Liver (tissue), 9 donors: ENCODE data around the gene NR2F2. TPM values are rescaled to one million over a fixed set of nuclear protein-coding genes. Genes with fewer than 3 reads are reported as not detected.

ENCODE experiments used
- DNase-seq: peaks from one replicate; pipeline ENCODE4 v3.0.0-alpha.2; 2017; ENCODE audit warnings: low spot score
- H3K27ac ChIP-seq, 2 donors: one replicate each; pipeline ENCODE4 v1.7.0; 2013; ENCODE audit warnings: inconsistent platforms in 2 of 2, low read length in 2 of 2, control low read depth in 1 of 2, low read depth in 1 of 2, mild to moderate bottlenecking in 1 of 2
- H3K27me3 ChIP-seq, 4 donors: one replicate each; pipeline versions ENCODE4 v1.6.1 to v1.7.0; 2013; ENCODE audit warnings: low read length in 3 of 4, inconsistent platforms in 1 of 4, mild to moderate bottlenecking in 1 of 4, moderate library complexity in 1 of 4; ENCODE audit not compliant: control insufficient read depth in 4 of 4, insufficient read depth in 4 of 4
- H3K36me3 ChIP-seq, 4 donors: one replicate each; pipeline versions ENCODE4 v1.6.1 to v1.7.0; 2013; ENCODE audit warnings: low read length in 3 of 4, mild to moderate bottlenecking in 3 of 4, low read depth in 1 of 4, moderate library complexity in 1 of 4; ENCODE audit not compliant: control insufficient read depth in 4 of 4, insufficient read depth in 3 of 4
- H3K4me1 ChIP-seq, 4 donors: one replicate each; pipeline versions ENCODE4 v1.6.1 to v1.7.0; 2013; ENCODE audit warnings: low read length in 3 of 4, mild to moderate bottlenecking in 3 of 4, moderate library complexity in 1 of 4; ENCODE audit not compliant: control insufficient read depth in 4 of 4, insufficient read depth in 4 of 4
- H3K4me3 ChIP-seq, 3 donors: one replicate each; pipeline versions ENCODE4 v1.6.1 to v1.7.0; 2013; ENCODE audit warnings: low read length in 3 of 3, control low read depth in 1 of 3, low read depth in 1 of 3, mild to moderate bottlenecking in 1 of 3
- H3K9ac ChIP-seq, 2 donors: one replicate each; pipeline ENCODE4 v1.7.0; 2013; ENCODE audit warnings: low read length in 2 of 2, mild to moderate bottlenecking in 2 of 2, moderate library complexity in 2 of 2, control low read depth in 1 of 2, low read depth in 1 of 2
- H3K9me3 ChIP-seq, 4 donors: one replicate each; pipeline versions ENCODE4 v1.6.1 to v1.7.0; 2013; ENCODE audit warnings: low read length in 3 of 4; ENCODE audit not compliant: control insufficient read depth in 4 of 4
- FOXA1 ChIP-seq: IDR thresholded peaks from 2 replicates; pipeline ENCODE4 v1.6.1; 2016; ENCODE audit warnings: antibody characterized with exemption
- FOXA2 ChIP-seq: IDR thresholded peaks from 2 replicates; pipeline ENCODE4 v1.6.1; 2016; ENCODE audit warnings: antibody characterized with exemption
- GABPA ChIP-seq, 2 donors: IDR thresholded peaks in 1 of 2; conservative IDR thresholded peaks in 1 of 2; 2 replicates each; pipeline ENCODE4 v1.6.1; 2016; ENCODE audit warnings: antibody characterized with exemption in 2 of 2, mild to moderate bottlenecking in 1 of 2, moderate library complexity in 1 of 2
- JUND ChIP-seq, 2 donors: IDR thresholded peaks; 2 replicates each; pipeline ENCODE4 v1.6.1; 2016; ENCODE audit warnings: antibody characterized with exemption in 2 of 2
- RAD21 ChIP-seq, 2 donors: IDR thresholded peaks; 2 replicates each; pipeline ENCODE4 v1.6.1; 2016; ENCODE audit warnings: antibody characterized with exemption in 2 of 2, mild to moderate bottlenecking in 2 of 2
- SP1 ChIP-seq: IDR thresholded peaks from 2 replicates; pipeline ENCODE4 v1.6.1; 2018; ENCODE audit warnings: antibody characterized with exemption, mild to moderate bottlenecking
- TAF1 ChIP-seq: conservative IDR thresholded peaks from 2 replicates; pipeline ENCODE4 v1.6.1; 2016; ENCODE audit warnings: antibody characterized with exemption, mild to moderate bottlenecking
- YY1 ChIP-seq: IDR thresholded peaks from 2 replicates; pipeline ENCODE4 v1.6.1; 2016; ENCODE audit warnings: antibody characterized with exemption, mild to moderate bottlenecking
- WGBS: extraction: QIAGEN DNeasy Blood & Tissue Kit; methylation state at CpG from one replicate; pipeline ENCODE4 v1.1.7; 2013; 5-methylcytosine and 5-hydroxymethylcytosine counted together
- polyA plus RNA-seq, 2 donors: library from polyadenylated mRNA; stranded (reverse) in 1 of 2; unstranded in 1 of 2; fragments of 200-250 nt in 1 of 2; fragments of >200 nt in 1 of 2; fragmentation: Nextera tagmentation in 1 of 2; extraction: Ambion mirVana in 1 of 2; gene quantifications; one replicate each; pipeline versions ENCODE4 v1.2.1 to v1.2.3, GENCODE V29; 2013 to 2015
- total RNA-seq, 2 donors: library from RNA; depleted of rRNA; stranded (reverse); fragments of >200 nt; gene quantifications; one replicate each; pipeline ENCODE4 v1.2.3, GENCODE V29; 2014
- TF ChIP-seq, protein P1 (sequence below): fragments of 150-350 bp; IDR thresholded peaks from 2 replicates; pipeline ENCODE4 v1.5.1; 2017; ENCODE audit warnings: improper control_type of control experiment, low read depth, low read length; ENCODE audit not compliant: missing input control
- TF ChIP-seq, protein P2 (sequence below): IDR thresholded peaks from 2 replicates; pipeline ENCODE4 v1.6.1; 2016; ENCODE audit warnings: antibody characterized with exemption
- TF ChIP-seq, protein P3 (sequence below): IDR thresholded peaks from 2 replicates; pipeline ENCODE4 v1.6.1; 2016; ENCODE audit warnings: antibody characterized with exemption
- donor health status: healthy.
- donor health status: healthy.
- donor health status: healthy.
- donor health status: healthy.
- donor health status: healthy.

Gene NR2F2
- total and polyA plus RNA-seq, 4 donors = 5.9 to 22.4 (median 9.2) TPM

DNA sequence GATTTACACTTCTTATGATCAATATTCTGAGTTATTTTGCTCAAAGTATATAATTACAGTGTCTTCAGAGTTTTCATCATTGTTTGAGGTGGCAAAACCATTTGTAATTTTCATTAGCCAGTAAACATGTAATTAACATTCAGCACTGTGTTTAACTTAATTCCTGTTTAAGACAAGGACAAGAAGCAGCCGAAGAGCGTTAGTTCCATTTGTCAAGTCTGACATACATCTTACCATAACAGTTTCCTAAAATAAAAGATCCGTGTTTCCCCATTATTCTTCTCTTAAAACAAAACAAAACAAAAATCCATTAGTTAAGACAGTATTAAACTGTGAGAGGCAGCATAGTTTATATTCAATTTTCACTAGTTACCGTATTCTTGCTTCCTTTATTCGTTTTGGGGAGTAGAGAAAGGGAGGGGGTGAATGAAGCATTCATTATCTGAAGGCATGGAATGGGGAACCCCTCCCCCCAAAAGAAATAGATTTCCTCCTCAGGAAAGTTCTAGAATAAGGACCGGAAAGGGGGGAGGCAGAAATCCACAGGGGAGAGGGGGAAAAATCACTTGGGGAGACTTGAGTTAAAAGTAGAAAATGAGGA is 5.5 kb upstream of the NR2F2 start (continued):
- TF ChIP-seq, protein P1, sequence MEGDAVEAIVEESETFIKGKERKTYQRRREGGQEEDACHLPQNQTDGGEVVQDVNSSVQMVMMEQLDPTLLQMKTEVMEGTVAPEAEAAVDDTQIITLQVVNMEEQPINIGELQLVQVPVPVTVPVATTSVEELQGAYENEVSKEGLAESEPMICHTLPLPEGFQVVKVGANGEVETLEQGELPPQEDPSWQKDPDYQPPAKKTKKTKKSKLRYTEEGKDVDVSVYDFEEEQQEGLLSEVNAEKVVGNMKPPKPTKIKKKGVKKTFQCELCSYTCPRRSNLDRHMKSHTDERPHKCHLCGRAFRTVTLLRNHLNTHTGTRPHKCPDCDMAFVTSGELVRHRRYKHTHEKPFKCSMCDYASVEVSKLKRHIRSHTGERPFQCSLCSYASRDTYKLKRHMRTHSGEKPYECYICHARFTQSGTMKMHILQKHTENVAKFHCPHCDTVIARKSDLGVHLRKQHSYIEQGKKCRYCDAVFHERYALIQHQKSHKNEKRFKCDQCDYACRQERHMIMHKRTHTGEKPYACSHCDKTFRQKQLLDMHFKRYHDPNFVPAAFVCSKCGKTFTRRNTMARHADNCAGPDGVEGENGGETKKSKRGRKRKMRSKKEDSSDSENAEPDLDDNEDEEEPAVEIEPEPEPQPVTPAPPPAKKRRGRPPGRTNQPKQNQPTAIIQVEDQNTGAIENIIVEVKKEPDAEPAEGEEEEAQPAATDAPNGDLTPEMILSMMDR = no peak
- TF ChIP-seq FOXA1 = no peak
- no peak for TF ChIP-seq YY1
- TF ChIP-seq GABPA (IDR thresholded peaks at IDR 0.05 in 1 of 2, conservative IDR thresholded peaks at IDR 0.05 in 1 of 2) = no peak
- TF ChIP-seq JUND (IDR thresholded peaks at IDR 0.05) = no peak
- TF ChIP-seq FOXA2 = no peak
- TF ChIP-seq, protein P2, sequence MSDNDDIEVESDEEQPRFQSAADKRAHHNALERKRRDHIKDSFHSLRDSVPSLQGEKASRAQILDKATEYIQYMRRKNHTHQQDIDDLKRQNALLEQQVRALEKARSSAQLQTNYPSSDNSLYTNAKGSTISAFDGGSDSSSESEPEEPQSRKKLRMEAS = no peak
- no peak for TF ChIP-seq TAF1

DNA sequence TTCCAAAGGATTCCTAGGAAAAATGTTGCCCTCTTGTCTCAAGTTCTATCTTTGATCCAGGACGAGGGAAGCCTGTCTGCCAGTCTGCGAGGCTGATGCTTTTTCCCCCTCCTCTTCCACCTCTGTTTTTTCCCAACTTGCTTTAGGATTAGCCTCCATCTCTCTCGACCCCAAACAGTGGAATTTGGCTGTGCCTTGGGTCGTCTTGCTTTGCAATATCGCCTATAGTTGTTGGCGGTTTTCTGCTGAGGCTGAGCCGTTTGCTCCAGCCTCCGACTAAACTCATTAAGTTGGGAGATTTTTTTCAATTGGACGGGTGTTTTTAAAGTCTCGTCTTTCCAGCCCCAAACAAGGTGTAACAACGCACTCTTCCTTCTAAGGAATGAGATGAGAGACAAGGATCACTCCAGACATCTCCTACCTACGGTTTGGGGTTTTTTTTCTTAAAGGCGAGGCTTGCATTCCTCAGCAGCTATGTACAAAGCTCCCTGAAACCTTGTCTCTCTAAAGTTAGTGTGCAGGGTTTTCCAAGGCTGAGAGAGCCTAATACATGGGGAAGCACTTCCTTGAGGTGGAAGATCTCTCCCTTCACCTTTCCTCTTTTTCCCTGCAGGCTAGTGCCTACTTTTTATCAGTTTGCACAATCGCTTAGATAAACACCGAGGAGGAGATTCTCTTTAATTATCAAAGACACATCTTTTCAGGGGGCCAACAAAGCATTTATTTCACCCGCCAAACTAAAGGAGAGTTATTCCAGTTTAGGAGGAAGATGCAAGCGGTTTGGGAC is 4.8 kb upstream of the NR2F2 start:
- TF ChIP-seq FOXA2 (peak; percentile 19), SP1 (no peak)
- TF ChIP-seq, protein P2 = no peak
- peaks cover 3 to 54% (median 45%) of the 10 kb centered on the region in 4 donors for H3K4me1 ChIP-seq
- no peaks in the 10 kb centered on the region for H3K9me3 ChIP-seq
- no peaks in the 10 kb centered on the region for H3K36me3 ChIP-seq
- peak overlapping the region; percentile 65 to 86 for H3K27ac ChIP-seq
- WGBS = 42% methylated on average over 17 of the region's 17 CpGs
- H3K27me3 ChIP-seq = no peaks in the 10 kb centered on the region
- peak overlapping the region; percentile 60 to 88 (median 79) for H3K4me3 ChIP-seq
- DNase-seq = no peak
- H3K9ac ChIP-seq = peak overlapping the region; percentile 39 to 90

DNA sequence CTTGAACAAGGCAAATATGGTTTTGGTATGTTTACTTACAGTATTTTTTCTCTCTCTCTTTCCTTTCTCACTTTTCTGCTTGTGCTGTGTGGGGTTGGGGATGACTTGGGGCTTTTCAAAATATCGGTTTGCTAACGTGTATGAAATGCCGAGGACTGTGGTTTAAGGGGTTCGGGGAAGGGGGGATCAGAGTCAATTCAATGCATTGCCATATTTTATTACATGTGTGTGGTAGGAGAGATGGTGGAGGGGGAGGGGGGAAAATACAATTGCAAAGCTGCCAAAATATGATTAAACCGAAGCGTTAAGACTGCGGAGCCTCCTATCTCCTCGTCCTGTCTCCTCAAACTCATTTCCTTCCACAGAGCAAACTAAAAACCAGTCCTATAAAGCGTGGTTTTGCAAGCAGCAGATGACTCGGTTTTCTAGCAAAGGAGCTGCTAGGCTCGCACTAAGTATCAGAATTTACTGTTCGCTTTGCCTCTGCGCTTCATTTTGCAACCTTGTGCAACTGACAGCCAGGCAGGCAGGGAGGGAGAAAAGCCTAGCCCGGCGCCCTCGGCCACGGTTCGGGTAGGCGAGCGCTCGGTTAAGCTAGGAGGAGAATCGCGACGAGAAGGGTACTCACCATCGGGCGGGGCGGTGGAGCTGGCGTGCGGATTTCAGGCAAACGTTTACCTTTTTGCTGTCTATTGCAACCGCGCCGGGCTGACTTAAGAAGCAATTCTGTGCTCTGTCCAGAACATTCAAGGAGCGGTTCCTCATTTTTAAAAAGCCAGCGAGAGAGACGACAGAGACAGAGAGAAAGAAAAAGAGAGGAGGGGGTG is 4.0 kb upstream of the NR2F2 start:
- Histone ChIP-seq H3K27me3 (no peaks in the 10 kb centered on the region), H3K4me1 (peaks cover 3 to 48% (median 42%) of the 10 kb centered on the region in 4 donors), H3K4me3 (peak overlapping the region; percentile 60 to 88 (median 79)), H3K9me3 (no peaks in the 10 kb centered on the region), H3K36me3 (no peaks in the 10 kb centered on the region), H3K27ac (peak overlapping the region; percentile 65 to 86), H3K9ac (peak overlapping the region; percentile 62 to 90)
- WGBS = 1% methylated on average over 36 of the region's 36 CpGs
- TF ChIP-seq JUND (IDR thresholded peaks at IDR 0.05) (no peak), RAD21 (IDR thresholded peaks at IDR 0.05) (peak in 1 of 2 donors; percentile 55)
- TF ChIP-seq, protein P3, sequence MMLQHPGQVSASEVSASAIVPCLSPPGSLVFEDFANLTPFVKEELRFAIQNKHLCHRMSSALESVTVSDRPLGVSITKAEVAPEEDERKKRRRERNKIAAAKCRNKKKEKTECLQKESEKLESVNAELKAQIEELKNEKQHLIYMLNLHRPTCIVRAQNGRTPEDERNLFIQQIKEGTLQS = no peak
- DNase-seq = peak; percentile 53
